GM19025 (cell line): ENCODE results near the gene SLC2A10.

Experiments used
- ATAC-seq: cut with Tn5 transposase; IDR thresholded peaks from one replicate; pipeline ENCODE4 v1.9.1; 2021; ENCODE audit warnings: mild to moderate bottlenecking, low read depth, moderate library complexity; ENCODE audit not compliant: unreplicated experiment

Gene SLC2A10

DNA sequence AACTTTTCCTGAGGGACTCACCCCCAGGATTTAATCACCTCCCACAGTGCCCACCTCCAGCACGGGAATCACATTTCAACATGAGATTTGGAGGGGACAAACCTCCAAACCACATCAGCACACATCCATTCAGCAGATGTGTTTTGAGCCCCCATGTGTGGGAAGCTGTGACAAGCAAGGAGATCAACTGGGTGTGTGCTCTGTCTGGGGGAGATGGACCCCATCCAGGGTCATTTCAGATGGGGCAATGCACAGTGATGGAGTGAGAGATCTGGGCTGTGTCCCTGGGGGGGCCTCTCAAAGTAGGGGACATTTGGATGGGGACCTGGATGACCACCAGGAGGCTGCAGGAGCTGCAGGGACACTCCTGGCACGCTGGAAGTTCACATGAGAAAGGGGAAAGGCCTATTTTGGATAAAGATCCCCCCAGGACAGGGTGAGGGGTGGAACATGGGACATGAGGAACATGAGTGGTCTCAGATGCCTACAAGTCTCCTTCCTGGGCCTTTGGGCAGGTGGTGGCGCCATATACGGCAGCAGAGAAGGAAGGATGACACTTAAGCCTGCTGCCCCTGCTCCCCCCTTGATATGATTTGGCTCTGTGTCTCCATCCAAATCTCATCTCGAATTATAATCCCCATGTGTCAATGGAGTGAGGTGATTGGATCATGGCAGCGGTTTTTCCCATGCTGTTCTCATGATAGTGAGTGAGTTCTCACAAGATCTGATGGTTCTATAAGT is 49.6 kb downstream of the SLC2A10 start:
- no peak for ATAC-seq

DNA sequence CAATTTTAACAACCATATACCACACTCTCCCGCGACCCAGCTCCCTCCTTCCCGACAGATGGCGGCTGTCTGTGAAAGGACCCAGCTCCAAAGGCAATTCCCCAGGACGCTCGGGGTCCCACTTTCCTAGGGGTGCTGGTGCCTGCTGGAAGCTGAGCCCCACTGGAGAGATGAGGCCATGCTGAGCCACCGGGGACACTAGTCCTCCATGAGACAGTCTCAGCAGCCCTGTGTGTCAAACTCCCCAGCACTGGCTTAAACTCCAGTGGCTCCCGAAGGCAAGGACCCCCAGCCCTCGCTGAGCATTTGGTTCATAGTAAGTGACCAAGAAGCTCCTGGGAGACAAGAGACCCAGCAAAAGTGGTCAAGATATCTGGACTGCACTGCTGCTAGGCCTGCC is 52.1 kb downstream of the SLC2A10 start:
- ATAC-seq: no peak

DNA sequence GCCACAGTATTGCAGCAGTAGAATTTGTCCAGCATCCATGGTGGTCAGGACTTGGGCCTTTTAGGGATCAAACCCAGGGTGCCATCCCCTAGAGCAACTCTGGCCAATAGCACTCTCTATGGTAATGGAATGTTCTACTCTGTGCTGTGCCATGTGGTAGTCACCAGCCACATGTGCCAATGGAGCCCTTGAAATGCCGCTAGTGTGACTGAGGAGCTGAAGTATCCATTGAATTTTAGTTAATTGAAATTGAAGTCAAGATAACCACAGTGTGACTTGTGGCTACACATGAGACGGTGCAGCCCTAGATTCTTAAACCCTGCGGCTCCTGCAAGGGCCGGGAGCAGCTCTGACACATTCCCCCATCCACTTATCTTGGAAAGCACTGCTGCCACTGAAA is 54.6 kb downstream of the SLC2A10 start:
- no peak for ATAC-seq

DNA sequence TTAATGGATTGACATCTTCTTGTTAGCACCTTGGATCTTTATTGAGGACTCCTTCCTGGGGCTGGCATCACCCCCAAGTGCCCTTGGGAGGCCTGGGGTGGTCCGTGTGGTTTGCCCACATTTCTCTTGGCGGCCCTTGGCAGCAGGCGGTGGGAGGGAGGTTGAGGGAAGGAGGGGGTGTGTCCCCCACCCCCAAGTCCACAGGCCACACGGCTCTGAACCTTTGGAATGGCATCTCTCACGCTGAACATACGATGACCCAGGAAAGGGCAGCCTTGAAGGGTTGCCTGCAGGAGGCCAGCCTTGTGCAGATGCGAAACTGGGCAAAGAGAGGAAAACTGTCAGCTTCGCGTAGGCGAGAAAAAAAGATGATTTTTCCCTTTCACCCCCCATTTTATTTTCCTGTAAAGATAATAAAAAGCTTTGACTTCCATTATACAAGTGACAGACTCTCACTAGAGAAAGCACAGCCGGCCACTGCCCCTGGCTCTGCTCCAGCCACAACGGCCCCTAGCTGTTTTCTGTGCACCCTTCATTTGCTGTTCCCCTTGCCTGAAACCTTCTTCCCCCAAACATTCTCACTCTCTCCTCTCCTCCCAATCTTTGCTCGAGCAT is 56.2 kb downstream of the SLC2A10 start:
- no peak for ATAC-seq

GRCh38 chr20:46767127-46767761 is 57.8 kb downstream of the SLC2A10 start:
- no peak for ATAC-seq

DNA sequence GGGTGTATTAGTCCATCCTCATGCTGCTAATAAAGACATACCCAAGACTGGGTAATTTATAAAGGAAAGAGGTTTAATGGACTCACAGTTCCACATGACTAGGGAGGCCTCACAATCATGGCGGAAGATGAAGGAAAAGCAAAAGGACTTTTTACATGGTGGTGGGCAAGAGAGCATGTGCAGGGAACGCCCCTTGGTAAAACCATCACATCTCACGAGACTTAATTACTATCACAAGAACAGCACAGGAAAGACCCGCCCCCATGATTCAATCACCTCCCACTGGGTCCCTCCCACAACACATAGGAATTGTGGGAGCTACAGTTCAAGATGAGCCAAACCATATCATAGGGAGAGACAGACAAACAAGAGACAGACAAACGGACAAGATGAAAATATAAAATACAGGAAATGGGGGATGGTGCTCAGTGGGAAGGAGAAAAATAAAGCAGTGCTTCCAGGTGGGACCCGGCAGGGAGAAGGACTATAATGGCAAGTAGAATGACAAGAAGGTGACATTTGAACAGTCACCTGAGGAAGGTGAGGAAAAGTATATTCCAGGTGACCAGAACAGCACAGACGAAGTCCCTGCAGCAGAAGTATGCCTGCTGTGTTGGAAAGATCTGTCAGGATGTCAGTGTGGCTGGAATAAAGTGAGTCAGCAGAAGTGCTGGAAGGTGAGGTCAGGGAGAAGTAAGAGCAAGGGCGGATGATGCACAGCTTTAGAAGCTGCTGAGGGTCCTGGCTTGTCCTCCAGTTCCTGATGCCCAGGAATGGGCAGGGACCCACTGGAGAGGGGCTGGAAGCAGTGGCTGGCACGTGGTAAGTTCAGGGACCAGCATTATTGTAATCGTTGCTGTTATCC is 61.1 kb downstream of the SLC2A10 start:
- ATAC-seq: no peak

GRCh38 chr20:46771195-46771588 is 61.7 kb downstream of the SLC2A10 start:
- no peak for ATAC-seq

DNA sequence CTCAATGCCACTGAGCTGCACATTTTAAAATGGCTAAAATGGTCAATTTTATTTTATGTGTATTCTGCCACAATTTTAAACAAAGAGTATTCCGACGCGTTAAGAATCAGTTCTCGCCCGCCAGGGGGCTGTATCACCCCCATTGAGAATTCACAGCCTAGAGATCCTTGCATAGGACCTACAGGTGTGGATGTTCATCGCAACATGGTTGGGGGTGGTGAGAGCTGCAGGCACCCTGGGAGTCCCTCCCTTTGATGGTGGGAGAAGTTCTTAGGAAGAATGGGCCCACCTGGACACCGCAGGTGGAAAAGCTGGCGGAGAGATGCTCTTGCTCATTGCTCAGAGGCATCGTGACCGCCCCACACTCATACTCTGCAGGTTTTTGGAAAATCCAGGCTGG is 63.5 kb downstream of the SLC2A10 start:
- no peak for ATAC-seq

GRCh38 chr20:46773680-46774079 is 64.2 kb downstream of the SLC2A10 start:
- ATAC-seq: no peak

DNA sequence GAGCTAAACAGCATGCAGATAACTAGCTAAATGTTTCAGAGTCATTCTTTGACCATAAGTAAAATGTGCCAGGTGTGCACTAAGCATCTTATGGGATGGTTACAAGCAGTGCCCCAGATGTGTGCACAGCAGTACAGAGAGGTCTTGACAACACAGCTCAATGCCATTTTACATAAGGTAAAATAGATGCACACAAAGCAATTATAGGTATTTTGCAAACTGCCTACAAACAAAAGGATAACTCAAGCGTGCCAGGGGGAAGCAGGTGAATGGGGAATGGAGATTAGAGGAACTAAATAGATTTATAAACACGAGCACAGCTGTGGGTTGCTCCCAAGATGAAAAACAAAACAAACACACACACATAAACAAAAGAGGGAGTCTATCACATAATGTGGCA is 64.8 kb downstream of the SLC2A10 start:
- no peak for ATAC-seq

- ATAC-seq: no peak
Measured at GRCh38 chr20:46774943-46775560, 65.6 kb downstream of the SLC2A10 start.

DNA sequence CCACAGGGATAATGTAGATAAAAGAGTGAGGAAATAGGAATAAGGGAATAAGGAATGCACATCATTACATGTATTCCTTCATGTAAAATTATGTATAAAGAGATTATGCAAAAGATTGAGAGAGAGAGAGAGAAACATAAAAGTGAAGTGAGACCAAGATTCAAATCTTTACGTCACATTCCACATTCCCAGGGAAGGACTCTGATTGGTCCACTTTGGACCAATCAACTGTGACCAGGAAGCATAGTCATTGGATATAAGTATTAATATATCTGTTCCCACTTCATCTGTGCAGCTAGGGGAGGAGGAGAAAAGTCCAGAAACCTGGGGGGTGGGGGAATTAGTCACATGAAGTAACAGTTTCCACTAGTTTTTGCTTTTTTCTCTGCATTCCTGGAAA is 66.4 kb downstream of the SLC2A10 start:
- ATAC-seq: no peak

DNA sequence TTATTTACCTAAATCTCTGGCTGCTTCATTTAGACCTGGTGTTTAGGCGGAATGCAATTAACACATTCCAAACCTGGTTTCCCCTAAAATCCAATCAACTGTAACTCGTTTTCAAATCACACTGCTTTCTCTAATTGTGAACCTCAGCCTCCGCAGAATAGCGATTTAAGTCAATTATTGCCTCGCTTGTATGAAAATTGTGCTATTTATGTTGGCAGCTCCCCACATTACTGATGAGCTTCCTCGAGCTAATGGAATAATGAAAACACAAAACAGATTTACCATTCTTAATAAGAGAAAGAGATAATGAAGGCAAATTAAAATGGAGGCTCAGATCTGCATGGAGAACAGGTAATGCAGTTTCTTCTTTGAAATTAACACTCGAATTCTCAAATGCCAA is 67.9 kb downstream of the SLC2A10 start:
- no peak for ATAC-seq

GRCh38 chr20:46779831-46780230 is 70.4 kb downstream of the SLC2A10 start:
- no peak for ATAC-seq

GRCh38 chr20:46784436-46785127 is 75.1 kb downstream of the SLC2A10 start:
- ATAC-seq: no peak
